Lung (tissue), 12 donors: ENCODE measurements around the gene PTPRU. TPM values are rescaled to one million over a fixed set of nuclear protein-coding genes. Genes with fewer than 3 reads are reported as not detected.

Experiments used
- ATAC-seq: fragments of 200-7000 bp; cut with Tn5 transposase; one replicate; pipeline ENCODE4 v1.9.1; 2020; ENCODE audit warnings: moderate number of reproducible peaks; ENCODE audit not compliant: insufficient read depth, low FRiP score
- DNase-seq, 3 donors: peaks; one replicate each; pipeline ENCODE4 v3.0.0-alpha.2; 2013 to 2017
- H3K27ac ChIP-seq, 2 donors: one replicate each; pipeline ENCODE4 v1.5.1; 2013; ENCODE audit warnings: mild to moderate bottlenecking in 2 of 2, moderate library complexity in 2 of 2, control low read depth in 1 of 2, inconsistent platforms in 1 of 2, low read depth in 1 of 2, low read length in 1 of 2
- H3K27me3 ChIP-seq, 3 donors: one replicate each; pipeline ENCODE4 v1.5.1; 2013; ENCODE audit warnings: low read length in 2 of 3; ENCODE audit not compliant: control insufficient read depth in 3 of 3, insufficient read depth in 3 of 3
- H3K36me3 ChIP-seq, 4 donors: one replicate each; pipeline ENCODE4 v1.5.1; 2013; ENCODE audit warnings: low read length in 4 of 4, mild to moderate bottlenecking in 1 of 4, moderate library complexity in 1 of 4; ENCODE audit not compliant: control insufficient read depth in 4 of 4, insufficient read depth in 4 of 4
- H3K4me1 ChIP-seq, 5 donors: one replicate each; pipeline ENCODE4 v1.5.1; 2013; ENCODE audit warnings: low read length in 5 of 5, mild to moderate bottlenecking in 2 of 5, moderate library complexity in 1 of 5; ENCODE audit not compliant: control insufficient read depth in 5 of 5, insufficient read depth in 5 of 5
- H3K4me3 ChIP-seq: one replicate; pipeline ENCODE4 v1.5.1; 2013; ENCODE audit warnings: mild to moderate bottlenecking, control low read depth, moderate library complexity
- H3K9ac ChIP-seq, 2 donors: one replicate each; pipeline ENCODE4 v1.5.1; 2013; ENCODE audit warnings: low read length in 2 of 2, control low read depth in 1 of 2; ENCODE audit not compliant: insufficient read depth in 1 of 2
- H3K9me3 ChIP-seq, 4 donors: one replicate each; pipeline ENCODE4 v1.5.1; 2013; ENCODE audit warnings: low read length in 3 of 4, mild to moderate bottlenecking in 1 of 4, moderate library complexity in 1 of 4; ENCODE audit not compliant: control insufficient read depth in 4 of 4, insufficient read depth in 3 of 4
- WGBS, 2 donors: extraction: QIAGEN DNeasy Blood & Tissue Kit; methylation state at CpG; one replicate each; pipeline ENCODE4 v1.1.7; 2013; 5-methylcytosine and 5-hydroxymethylcytosine counted together
- polyA plus RNA-seq, 2 donors: library from polyadenylated mRNA; stranded (reverse); fragments of 200-250 nt; gene quantifications; one replicate each; pipeline ENCODE4 v1.2.1, GENCODE V29; 2013
- total RNA-seq, 2 donors: library from RNA; depleted of rRNA in 1 of 2; stranded (reverse); fragments of >200 nt in 1 of 2; gene quantifications; one replicate each; pipeline ENCODE4 v1.2.1, GENCODE V29; 2014 to 2021
- TF ChIP-seq, protein P1 (sequence below): IDR thresholded peaks from 2 replicates; pipeline ENCODE4 v1.5.1; 2012; ENCODE audit warnings: mild to moderate bottlenecking; ENCODE audit errors: control extremely low read depth, extremely low read depth
- donor health status: control.
- donor health status: control.
- donor health status: Bipolar disorder and iron deficiency.
- donor health status: healthy.
- donor health status: DM: yes; HTN: yes; CAD: no.

Gene PTPRU
- total and polyA plus RNA-seq, 4 donors: 22.6 to 55.3 (median 32.9) TPM

DNA sequence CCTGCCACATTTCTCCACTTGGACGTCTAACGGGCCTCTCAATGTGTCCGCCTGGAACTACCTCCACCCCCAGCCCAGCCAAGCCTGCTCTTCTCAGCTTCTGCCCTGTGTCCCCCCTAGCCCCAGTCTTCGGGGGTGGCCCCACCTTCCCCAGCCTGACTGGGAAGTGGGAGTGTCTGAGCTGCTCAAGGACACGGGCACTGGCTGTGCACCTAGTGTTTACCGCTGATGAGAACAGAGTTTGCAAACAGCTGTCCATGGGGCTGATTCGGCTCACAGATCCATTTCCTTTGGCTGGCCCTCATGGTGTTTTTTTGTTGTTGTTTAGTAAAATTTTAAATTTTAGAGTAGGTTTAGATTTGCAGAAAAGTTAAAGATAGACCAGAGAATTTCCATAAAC lies 121.1 kb downstream of the PTPRU start:
- no peaks in the 10 kb centered on the region for H3K4me1 ChIP-seq
- 65 to 74% methylated on average over 7 of the region's 7 CpGs for WGBS, 2 donors
- H3K36me3 ChIP-seq: no peaks in the 10 kb centered on the region
- H3K27ac ChIP-seq: no peak overlapping the region
- no peaks in the 10 kb centered on the region for H3K9me3 ChIP-seq
- H3K27me3 ChIP-seq: peaks cover 0 to 11% (median 2%) of the 10 kb centered on the region in 3 donors
- H3K9ac ChIP-seq: no peak overlapping the region
- H3K4me3 ChIP-seq: no peak overlapping the region
- DNase-seq (no peak), ATAC-seq (no peak)
- TF ChIP-seq, protein P1, sequence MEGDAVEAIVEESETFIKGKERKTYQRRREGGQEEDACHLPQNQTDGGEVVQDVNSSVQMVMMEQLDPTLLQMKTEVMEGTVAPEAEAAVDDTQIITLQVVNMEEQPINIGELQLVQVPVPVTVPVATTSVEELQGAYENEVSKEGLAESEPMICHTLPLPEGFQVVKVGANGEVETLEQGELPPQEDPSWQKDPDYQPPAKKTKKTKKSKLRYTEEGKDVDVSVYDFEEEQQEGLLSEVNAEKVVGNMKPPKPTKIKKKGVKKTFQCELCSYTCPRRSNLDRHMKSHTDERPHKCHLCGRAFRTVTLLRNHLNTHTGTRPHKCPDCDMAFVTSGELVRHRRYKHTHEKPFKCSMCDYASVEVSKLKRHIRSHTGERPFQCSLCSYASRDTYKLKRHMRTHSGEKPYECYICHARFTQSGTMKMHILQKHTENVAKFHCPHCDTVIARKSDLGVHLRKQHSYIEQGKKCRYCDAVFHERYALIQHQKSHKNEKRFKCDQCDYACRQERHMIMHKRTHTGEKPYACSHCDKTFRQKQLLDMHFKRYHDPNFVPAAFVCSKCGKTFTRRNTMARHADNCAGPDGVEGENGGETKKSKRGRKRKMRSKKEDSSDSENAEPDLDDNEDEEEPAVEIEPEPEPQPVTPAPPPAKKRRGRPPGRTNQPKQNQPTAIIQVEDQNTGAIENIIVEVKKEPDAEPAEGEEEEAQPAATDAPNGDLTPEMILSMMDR: no peak

DNA sequence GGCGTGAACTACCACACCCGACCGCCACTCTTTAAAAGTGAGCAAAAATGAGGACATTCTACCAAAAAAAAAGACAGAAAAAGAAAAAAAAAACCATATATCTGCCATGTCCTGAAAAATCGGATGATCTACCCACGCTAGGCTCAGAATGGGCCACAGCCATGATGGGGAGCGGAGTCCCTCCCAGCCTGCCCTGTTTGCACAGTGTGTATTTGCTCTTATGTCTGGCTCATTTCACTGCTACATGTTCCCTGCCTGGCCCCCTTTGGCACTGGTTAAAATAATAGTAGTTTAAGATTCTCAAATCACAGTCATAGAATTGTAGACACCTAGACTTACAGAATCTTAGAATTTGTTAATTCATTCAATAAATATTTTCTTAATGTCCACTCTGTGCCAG lies 121.9 kb downstream of the PTPRU start:
- H3K9me3 ChIP-seq: no peaks in the 10 kb centered on the region
- WGBS, 2 donors: 78 to 92% methylated on average over 6 of the region's 6 CpGs
- H3K27ac ChIP-seq: no peak overlapping the region
- H3K27me3 ChIP-seq: peaks cover 0 to 11% (median 2%) of the 10 kb centered on the region in 3 donors
- DNase-seq: peak in 1 of 3 donors; percentile 13
- ATAC-seq: no peak
- H3K36me3 ChIP-seq: no peaks in the 10 kb centered on the region
- TF ChIP-seq, protein P1: no peak
- H3K4me3 ChIP-seq: no peak overlapping the region
- H3K4me1 ChIP-seq: no peaks in the 10 kb centered on the region
- no peak overlapping the region for H3K9ac ChIP-seq

DNA sequence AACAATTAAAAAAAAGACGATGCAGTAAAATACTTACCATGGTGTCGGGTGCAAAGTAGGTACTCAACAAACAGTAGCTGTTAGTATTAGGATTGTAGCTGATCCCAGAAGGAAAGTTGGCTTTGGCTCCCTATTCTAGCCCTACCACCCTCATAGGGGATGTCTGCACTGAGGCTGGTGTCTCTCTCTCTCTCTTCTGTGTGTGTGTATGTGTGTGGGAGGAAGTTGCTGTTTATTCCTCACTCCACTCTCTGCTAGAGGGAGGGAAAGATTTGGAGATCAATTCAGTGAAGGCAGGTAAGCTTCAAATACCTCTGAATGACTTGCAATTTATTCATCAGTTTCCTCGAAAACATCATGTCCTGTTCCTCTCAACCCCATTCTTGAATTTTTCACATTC lies 124.4 kb downstream of the PTPRU start:
- Histone ChIP-seq H3K36me3 (no peaks in the 10 kb centered on the region), H3K4me1 (no peaks in the 10 kb centered on the region), H3K9ac (no peak overlapping the region), H3K27ac (no peak overlapping the region), H3K4me3 (no peak overlapping the region), H3K27me3 (peaks cover 0 to 14% (median 2%) of the 10 kb centered on the region in 3 donors), H3K9me3 (no peaks in the 10 kb centered on the region)
- WGBS, 2 donors: 87 to 88% methylated on average over 3 of the region's 3 CpGs
- ATAC-seq (no peak), DNase-seq (no peak)
- TF ChIP-seq, protein P1: no peak

DNA sequence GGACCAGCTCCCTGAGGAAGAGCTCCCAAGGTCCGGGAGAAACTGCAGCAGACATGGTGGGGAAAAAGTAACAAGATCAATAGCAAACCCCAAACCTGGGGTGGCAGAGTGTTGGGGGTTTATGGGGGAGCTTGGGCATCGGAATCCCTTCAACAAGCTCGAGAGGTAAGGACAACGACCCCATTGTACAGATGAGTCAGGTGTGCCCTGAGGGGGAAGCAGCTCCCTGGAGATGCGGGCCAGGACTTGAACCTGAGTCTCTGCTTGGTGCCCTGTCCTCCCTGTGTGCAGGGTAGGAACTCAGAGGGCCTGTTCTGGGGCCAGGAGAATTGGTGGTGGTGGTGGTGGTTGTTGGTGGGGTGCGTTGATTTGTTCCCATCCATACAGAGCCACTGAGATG lies 125.4 kb downstream of the PTPRU start:
- H3K27ac ChIP-seq: no peak overlapping the region
- no peak overlapping the region for H3K4me3 ChIP-seq
- H3K36me3 ChIP-seq: no peaks in the 10 kb centered on the region
- no peaks in the 10 kb centered on the region for H3K9me3 ChIP-seq
- no peak overlapping the region for H3K9ac ChIP-seq
- TF ChIP-seq, protein P1: no peak
- DNase-seq (no peak), ATAC-seq (no peak)
- H3K4me1 ChIP-seq: no peaks in the 10 kb centered on the region
- WGBS, 2 donors: 82 to 84% methylated on average over 5 to 6 of the region's 6 CpGs
- H3K27me3 ChIP-seq: peaks cover 0 to 14% (median 2%) of the 10 kb centered on the region in 3 donors
